ENCODE data around the gene CAPN3.

Gene CAPN3

DNA sequence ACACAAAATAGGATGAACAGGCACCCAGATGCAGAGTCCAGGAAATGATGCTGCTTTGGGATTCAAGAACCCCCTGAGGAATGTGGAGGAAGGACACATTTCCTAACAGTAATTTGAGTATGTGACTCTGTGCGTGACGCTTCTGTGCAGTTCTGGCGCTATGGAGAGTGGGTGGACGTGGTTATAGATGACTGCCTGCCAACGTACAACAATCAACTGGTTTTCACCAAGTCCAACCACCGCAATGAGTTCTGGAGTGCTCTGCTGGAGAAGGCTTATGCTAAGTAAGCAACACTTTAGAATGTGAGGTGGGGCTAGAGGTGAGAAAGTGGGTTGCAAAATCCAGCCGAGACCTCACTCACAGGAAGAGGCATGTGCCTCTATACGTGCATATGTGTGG is 28.3 kb downstream of the CAPN3 start:
- no peak for DNase-seq (ENCODE audit: extremely low read depth, low read depth)
- TF ChIP-seq, protein P1, sequence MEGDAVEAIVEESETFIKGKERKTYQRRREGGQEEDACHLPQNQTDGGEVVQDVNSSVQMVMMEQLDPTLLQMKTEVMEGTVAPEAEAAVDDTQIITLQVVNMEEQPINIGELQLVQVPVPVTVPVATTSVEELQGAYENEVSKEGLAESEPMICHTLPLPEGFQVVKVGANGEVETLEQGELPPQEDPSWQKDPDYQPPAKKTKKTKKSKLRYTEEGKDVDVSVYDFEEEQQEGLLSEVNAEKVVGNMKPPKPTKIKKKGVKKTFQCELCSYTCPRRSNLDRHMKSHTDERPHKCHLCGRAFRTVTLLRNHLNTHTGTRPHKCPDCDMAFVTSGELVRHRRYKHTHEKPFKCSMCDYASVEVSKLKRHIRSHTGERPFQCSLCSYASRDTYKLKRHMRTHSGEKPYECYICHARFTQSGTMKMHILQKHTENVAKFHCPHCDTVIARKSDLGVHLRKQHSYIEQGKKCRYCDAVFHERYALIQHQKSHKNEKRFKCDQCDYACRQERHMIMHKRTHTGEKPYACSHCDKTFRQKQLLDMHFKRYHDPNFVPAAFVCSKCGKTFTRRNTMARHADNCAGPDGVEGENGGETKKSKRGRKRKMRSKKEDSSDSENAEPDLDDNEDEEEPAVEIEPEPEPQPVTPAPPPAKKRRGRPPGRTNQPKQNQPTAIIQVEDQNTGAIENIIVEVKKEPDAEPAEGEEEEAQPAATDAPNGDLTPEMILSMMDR (IDR thresholded peaks at IDR 0.05; ENCODE audit: low read depth, low read length): no peak

DNA sequence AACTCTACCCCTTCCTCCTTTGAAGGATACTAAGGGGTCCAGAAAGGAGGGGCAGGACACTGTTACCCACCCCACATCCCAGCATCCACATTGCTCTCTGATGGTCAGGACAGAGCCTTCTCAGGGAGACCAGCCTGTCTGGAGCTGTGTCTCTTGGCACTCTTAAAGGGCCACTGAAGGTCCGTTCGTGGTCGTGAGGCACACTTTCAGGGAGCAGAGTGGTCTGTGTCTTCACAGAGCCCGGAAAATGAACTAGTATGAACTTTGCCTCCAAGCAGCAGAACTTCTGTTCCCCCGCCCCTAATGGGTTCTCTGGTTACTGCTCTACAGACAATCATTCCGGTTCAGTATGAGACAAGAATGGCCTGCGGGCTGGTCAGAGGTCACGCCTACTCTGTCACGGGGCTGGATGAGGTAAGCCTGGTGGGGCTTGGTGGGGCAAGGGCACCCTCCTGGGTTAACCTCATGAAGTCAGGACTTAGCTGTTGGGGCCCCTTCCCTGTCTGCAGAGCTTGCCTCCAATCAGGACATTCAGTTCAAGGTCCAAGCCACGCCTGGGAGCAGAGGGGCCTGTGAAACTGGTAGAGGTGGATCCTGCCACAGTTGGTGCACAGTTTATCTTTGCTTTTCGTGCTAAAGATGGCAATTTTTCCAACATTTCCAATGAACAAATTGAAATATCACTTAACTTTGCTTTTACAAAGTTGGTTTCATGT is 33.2 kb downstream of the CAPN3 start:
- no peak for DNase-seq (ENCODE audit: extremely low read depth, low read depth)
- TF ChIP-seq, protein P1 (IDR thresholded peaks at IDR 0.05; ENCODE audit: low read depth, low read length): no peak

DNA sequence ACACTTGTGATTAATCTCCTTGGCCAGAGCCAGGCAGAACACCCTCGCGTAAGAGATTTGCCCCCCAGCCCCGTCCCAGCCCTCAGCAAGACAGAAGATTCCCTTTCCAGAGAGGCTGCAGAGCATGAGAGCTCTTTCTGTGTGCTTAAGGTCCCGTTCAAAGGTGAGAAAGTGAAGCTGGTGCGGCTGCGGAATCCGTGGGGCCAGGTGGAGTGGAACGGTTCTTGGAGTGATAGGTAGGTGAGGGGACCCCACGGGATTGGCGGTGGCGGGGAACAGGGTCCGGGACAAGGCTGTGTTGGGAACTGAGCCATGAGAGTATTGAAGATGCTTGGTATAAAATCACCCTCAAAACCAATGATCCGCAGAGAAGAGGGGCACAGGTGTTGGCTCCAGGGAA is 34.8 kb downstream of the CAPN3 start:
- TF ChIP-seq, protein P1 (IDR thresholded peaks at IDR 0.05; ENCODE audit: low read depth, low read length): no peak
- no peak for DNase-seq (ENCODE audit: extremely low read depth, low read depth)

DNA sequence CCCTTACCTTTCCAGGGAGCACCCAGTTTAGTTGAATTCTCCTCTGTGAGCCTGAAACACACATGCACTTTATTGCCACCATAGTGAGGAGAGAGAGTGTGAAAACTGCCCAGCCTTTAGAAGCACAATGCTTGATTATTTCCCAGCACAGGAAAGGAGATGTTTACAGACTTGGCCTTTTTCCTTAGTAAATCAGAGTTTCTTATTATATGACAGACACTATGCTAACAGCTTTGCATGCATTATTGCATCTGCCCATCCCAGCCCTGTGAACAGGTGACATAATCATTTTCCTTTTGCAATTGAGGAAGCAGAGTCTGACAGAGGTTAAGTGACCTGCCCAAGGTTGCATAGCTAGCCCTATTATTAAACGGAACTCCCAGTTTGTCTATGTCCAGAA is 36.5 kb downstream of the CAPN3 start:
- TF ChIP-seq, protein P1 (IDR thresholded peaks at IDR 0.05; ENCODE audit: low read depth, low read length): no peak
- DNase-seq (ENCODE audit: extremely low read depth, low read depth): no peak

DNA sequence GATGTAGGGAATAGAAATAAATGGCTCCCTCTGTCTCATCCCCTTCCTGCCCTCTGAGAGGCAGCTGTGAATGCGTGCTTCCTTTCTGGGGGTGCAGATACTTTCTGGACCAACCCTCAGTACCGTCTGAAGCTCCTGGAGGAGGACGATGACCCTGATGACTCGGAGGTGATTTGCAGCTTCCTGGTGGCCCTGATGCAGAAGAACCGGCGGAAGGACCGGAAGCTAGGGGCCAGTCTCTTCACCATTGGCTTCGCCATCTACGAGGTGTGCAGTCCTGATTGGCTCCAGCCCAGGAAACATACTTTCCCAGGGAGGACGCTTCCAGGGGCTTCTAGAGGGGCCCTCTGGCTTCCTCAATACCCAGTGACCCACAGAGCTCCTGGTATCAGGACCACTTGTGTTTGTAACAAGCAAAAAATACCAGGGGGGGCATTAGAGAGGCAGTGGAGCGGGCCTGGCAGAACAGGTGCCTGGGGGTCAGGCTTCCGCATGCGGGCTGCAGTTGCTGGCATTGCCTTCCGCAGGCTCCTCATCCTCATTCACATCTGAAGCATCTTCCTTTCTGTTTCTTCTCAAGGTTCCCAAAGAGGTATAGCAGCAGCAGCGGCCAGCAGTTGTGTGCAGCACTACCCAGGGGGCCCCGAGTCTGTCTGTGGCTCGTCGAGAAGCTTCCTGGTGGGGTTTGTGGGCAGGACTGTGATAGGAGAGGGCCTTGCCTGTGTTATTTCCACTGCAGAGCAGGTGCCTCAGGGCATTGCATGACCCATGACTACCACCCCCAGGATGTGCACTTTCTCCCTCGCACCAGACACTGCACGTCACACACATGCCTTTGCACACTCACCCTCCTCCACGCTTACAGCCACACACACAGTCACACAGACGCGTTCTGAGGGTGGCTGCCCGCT is 42.5 kb downstream of the CAPN3 start:
- TF ChIP-seq, protein P1 (IDR thresholded peaks at IDR 0.05; ENCODE audit: low read depth, low read length): no peak
- DNase-seq (ENCODE audit: extremely low read depth, low read depth): no peak

DNA sequence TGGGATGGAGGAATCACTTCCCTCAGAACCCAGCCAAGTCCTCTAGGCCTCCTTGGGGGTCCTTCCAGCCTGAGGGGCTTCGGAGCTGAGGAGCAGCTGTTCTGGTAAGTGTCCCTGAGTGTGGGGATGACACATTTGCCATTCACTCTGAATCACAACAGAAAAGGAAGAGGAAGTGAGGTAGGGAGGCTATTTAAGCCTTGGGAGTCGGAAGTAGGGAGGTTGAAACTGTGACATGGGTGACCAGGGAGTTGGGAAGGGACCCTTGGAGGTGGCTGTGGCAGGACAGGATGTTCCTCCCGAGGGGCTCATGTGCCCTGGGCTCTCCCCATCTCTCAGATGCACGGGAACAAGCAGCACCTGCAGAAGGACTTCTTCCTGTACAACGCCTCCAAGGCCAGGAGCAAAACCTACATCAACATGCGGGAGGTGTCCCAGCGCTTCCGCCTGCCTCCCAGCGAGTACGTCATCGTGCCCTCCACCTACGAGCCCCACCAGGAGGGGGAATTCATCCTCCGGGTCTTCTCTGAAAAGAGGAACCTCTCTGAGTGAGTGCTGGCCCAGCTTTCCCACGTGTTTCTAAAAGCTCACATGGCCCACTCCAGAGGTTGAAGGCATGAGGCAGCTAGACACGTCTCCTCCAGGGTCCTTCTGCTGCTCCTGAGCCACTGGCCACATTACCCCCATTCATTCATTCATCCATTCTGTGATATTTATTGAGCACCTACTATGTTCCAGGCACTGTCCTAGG is 43.3 kb downstream of the CAPN3 start:
- DNase-seq (ENCODE audit: extremely low read depth, low read depth): no peak
- TF ChIP-seq, protein P1 (IDR thresholded peaks at IDR 0.05; ENCODE audit: low read depth, low read length): no peak
